NCI-H748 treated with DMSO at 0.1 percent for 48 hours (cell line): ENCODE data around the gene PAPPA.
A peak's percentile ranks its signal among the peaks of the same experiment; 100 is the strongest.

Experiments
- DNase-seq: peaks from one replicate; lab custom pipeline; 2025; lab: John Stamatoyannopoulos, UW

The PAPPA gene

GRCh38 chr9:116152941-116153764 lies 438 bp upstream of the PAPPA start:
- no peak for DNase-seq

DNA sequence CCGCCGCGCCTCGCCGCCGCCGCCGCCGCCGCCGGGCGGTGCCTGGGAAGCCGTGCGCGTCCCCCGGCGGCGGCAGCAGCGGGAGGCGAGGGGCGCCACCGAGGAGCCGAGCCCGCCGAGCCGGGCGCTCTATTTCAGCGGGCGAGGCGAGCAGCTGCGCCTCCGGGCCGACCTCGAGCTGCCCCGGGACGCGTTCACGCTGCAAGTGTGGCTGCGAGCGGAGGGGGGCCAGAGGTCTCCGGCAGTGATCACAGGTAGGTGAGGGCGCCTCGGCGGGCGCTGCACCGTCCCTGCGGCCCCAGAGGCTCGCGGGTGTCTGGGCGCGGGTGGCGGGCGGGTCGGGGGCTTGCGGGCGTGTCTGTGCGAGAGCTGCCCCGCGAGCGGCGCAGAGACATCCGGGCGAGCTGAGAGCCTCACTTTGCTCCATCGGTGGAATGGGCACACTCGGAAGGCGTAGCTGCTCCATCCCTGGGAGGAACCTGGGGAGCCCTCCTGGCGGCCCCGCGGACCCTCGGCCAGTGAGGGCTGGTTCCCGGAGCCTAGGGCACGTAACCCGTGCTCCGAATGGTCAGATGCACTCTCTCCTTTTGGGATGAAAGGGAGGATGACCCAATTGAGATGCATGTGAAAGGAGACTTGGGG lies 864 bp downstream of the PAPPA start:
- no peak for DNase-seq

- DNase-seq, result no peak
Observed at GRCh38 chr9:116154976-116155697, 1.5 kb downstream of the PAPPA start.

- DNase-seq, result no peak
Observed at GRCh38 chr9:116155698-116156039, 2.1 kb downstream of the PAPPA start.

GRCh38 chr9:116156621-116157314 lies 3.2 kb downstream of the PAPPA start:
- peak; percentile 59 for DNase-seq

- no peak for DNase-seq
Observed at GRCh38 chr9:116157436-116158138, 4.0 kb downstream of the PAPPA start.

DNA sequence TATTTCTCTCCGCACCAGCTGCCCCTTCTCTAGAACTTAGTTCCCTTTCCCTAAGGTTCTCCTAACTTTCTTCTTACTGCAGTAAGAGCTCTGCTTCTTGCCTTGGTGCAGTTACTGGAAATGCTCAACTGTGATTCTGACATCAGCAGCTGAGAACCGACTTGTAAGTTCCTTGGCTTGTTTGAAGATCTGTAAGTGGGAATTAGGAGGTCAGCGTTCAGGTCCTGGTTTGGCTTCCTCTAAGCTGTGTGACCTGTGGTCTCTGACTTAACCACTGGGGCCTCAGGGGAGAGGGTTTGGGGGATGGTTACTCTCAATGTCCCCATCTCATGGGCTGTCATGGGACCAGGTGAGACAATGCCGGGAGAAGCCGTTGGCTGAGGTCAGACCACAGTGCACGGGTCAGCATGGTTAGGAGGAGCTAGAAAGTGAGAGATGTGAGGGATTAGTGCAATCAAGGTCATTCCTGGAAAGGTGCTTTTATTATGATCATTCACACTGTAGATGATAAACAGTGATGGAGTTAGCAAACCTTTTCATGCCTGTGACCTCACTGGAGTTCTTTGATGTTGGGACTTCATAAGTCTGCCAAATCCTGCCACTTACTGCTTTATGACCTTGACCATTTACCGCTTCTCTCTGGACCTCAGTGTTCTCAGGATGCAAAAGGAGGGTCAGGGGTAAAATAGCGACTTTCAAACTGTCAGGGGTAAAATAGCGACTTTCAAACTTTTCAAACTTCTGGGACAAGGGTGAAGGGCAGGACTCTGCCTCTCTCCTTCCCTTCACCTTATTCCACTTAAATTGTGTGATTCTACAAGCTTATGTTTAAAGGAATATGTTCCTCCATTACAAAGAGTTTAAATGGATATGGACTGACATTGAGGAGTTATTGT lies 7.3 kb downstream of the PAPPA start:
- no peak for DNase-seq

GRCh38 chr9:116162241-116162781 lies 8.7 kb downstream of the PAPPA start:
- DNase-seq, result no peak

GRCh38 chr9:116163293-116164055 lies 9.9 kb downstream of the PAPPA start:
- no peak for DNase-seq

GRCh38 chr9:116165912-116166311 lies 12.3 kb downstream of the PAPPA start:
- no peak for DNase-seq

GRCh38 chr9:116166713-116167112 lies 13.1 kb downstream of the PAPPA start:
- no peak for DNase-seq

- no peak for DNase-seq
Observed at GRCh38 chr9:116168231-116168630, 14.6 kb downstream of the PAPPA start.

DNA sequence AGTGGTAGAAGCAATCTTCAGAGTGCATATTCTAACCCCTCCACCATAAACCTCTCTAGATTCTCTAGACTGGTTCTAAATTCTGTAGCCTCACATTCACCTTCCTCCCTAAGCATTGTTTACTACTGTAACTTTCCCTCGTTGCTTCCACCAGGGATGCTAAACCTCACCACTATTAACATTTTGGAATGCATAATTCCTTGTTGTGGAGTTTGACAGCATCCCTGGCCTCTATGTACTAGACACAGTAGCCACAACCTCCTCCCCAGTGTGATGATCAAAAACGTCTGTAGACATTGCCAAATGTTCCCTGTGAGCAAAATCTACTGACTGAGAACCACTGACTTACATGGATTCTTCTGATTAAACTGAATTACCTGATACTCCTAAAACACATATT lies 18.6 kb downstream of the PAPPA start:
- DNase-seq, result no peak

DNA sequence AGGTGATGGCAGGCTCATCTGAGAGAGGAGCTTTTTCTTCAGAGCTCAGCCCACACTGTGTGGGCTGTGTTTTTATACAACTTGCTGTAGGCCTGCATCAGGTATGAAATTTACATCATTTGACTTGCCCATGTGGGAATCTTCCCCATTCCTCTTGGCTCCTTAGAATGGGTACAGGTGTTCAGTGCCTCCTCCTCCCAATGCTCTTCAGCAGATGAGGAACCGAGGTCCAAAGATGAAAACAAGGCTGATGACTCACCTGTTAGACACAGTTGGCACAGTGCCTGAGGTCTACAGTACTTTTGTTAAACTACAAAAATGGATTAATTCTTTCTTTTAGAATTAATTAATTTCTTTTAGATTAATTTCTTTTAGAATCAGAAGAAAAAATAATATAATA lies 20.8 kb downstream of the PAPPA start:
- DNase-seq, result no peak

- DNase-seq, result no peak
Observed at GRCh38 chr9:116175614-116176013, 22.0 kb downstream of the PAPPA start.

- no peak for DNase-seq
Observed at GRCh38 chr9:116178481-116179211, 25.1 kb downstream of the PAPPA start.

DNA sequence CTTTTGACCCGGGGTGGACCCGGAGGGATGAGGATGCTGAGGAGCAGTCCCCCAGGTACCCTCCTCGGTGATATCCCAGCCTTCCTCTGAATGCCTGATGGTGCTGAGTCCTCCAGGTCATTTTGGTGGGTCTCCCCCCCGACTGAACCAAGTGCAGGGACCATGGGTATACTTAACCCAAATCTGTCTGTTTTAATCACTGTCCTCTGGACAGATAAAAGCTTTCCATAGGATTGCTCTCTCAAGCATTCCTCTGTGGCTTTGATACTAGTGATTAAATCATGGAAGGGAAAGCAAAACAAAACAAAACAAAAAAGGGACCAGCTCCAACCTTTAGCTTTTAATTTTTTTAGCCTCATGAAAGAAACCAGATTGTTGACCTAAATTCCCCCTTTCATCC lies 26.0 kb downstream of the PAPPA start:
- no peak for DNase-seq

- no peak for DNase-seq
Observed at GRCh38 chr9:116181853-116182610, 28.4 kb downstream of the PAPPA start.
